Epithelial cell of umbilical artery (primary cell): ENCODE results near the gene AEBP2. TPM values are rescaled to one million over a fixed set of nuclear protein-coding genes. Genes with fewer than 3 reads are reported as not detected.

Experiments
- total RNA-seq: library from RNA; depleted of rRNA; stranded (reverse); fragments of >200 nt; gene quantifications from 2 replicates; pipeline ENCODE4 v1.2.3, GENCODE V29; 2014

AEBP2 gene, protein sequence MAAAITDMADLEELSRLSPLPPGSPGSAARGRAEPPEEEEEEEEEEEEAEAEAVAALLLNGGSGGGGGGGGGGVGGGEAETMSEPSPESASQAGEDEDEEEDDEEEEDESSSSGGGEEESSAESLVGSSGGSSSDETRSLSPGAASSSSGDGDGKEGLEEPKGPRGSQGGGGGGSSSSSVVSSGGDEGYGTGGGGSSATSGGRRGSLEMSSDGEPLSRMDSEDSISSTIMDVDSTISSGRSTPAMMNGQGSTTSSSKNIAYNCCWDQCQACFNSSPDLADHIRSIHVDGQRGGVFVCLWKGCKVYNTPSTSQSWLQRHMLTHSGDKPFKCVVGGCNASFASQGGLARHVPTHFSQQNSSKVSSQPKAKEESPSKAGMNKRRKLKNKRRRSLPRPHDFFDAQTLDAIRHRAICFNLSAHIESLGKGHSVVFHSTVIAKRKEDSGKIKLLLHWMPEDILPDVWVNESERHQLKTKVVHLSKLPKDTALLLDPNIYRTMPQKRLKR
- total RNA-seq = 24.0 and 30.7 TPM in 2 replicates

DNA sequence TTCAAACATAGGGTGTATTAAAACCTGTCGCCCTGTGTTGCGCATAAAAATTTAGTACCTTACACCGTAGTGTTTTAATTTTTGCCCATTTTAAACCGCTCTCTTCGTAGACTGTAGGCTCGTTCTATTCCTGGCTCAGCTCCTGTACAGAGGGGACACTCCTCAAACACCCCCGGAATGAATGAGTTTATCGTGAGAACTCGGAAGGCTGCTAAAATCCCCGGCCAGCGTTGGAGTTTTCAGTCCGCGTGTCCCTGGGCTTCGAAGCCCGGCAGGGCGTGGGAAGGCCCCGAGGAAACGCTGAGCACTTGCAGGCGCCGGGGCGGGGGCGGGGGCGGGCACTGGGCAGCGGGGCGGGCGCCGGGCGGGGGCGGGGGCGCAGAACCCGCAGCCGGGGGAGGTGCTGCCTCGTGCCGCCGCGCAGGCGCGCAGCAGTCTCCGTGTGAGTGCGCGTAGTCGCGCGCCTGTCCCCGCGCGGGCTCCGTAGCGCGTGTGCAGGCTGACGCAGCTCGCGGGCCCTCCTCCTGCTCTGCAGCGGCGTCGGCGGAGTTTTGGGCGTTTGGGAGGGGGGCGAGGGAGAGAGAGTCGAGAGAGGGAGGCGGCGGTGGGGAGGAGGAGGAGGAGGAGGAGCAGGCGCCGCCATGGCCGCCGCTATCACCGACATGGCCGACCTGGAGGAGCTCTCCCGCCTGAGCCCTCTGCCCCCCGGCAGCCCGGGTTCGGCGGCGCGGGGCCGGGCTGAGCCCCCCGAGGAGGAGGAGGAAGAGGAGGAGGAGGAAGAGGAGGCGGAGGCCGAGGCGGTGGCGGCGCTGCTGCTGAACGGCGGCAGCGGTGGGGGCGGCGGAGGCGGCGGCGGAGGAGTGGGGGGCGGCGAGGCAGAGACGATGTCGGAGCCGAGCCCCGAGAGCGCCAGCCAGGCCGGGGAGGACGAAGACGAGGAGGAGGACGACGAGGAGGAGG is at the start of gene AEBP2:
AEBP2 (plus strand) TSS at position 434 of the 960 bp plus-strand sequence; CDS start at position 642, 208 bp downstream.

